Cardiac muscle cell (in vitro differentiated cells and primary cell): Measurements from ENCODE around the gene TNMD. TPM values are rescaled to one million over a fixed set of nuclear protein-coding genes. Genes with fewer than 3 reads are reported as not detected.

Experiments
- DNase-seq, 2 donors: peaks; one replicate each; pipeline versions ENCODE4 v3.0.0 to v3.0.0-alpha.2; 2010 to 2017; ENCODE audit warnings: low read depth in 1 of 2, low spot score in 1 of 2
- H3K27ac ChIP-seq: fragments of 200-600 bp; sonication (generic); 2 replicates; pipeline ENCODE4 v1.5.1; 2016
- H3K27me3 ChIP-seq: fragments of 200-600 bp; sonication (generic); 2 replicates; pipeline ENCODE4 v1.6.0; 2016; ENCODE audit warnings: control low read depth
- H3K36me3 ChIP-seq: fragments of 200-600 bp; sonication (generic); 2 replicates; pipeline ENCODE4 v1.5.1; 2016; ENCODE audit warnings: control low read depth
- H3K4me1 ChIP-seq: fragments of 200-600 bp; sonication (generic); 2 replicates; pipeline ENCODE4 v1.8.1; 2017; ENCODE audit warnings: low read depth, mild to moderate bottlenecking, mixed run types
- H3K4me3 ChIP-seq: fragments of 200-600 bp; sonication (generic); 2 replicates; pipeline ENCODE4 v1.5.1; 2016; ENCODE audit warnings: mild to moderate bottlenecking
- H3K9me3 ChIP-seq: fragments of 200-600 bp; sonication (generic); 2 replicates; pipeline ENCODE4 v1.5.1; 2017; ENCODE audit warnings: low read depth, mild to moderate bottlenecking, control low read depth
- CTCF ChIP-seq: IDR thresholded peaks from 2 replicates; pipeline ENCODE4 v1.5.1; 2012; ENCODE audit warnings: low read depth, mild to moderate bottlenecking, low read length
- polyA plus RNA-seq: library from polyadenylated mRNA; unstranded; fragments of >200 nt; fragmentation: Nextera tagmentation; extraction: Ambion mirVana; gene quantifications from 2 replicates; pipeline ENCODE4 v1.2.1, GENCODE V29; 2016
- total RNA-seq: library from RNA; depleted of rRNA; stranded (reverse); fragments of >200 nt; gene quantifications from 2 replicates; pipeline ENCODE4 v1.2.3, GENCODE V29; 2016

The TNMD gene
- total and polyA plus RNA-seq, 2 experiments from 2014 or later, result 0.57 to 6.9 TPM

- H3K9me3 ChIP-seq, result no peaks in the 10 kb centered on the region
- H3K36me3 ChIP-seq, result peaks cover 8% of the 10 kb centered on the region
- peak overlapping the region; percentile 83 for H3K27ac ChIP-seq
- no peak for DNase-seq
- no peak for TF ChIP-seq CTCF
- no peaks in the 10 kb centered on the region for H3K27me3 ChIP-seq
- peaks cover 4% of the 10 kb centered on the region for H3K4me1 ChIP-seq
- peak overlapping the region; percentile 61 for H3K4me3 ChIP-seq
Observed at GRCh38 chrX:100635989-100636320, 51.2 kb downstream of the TNMD start.

- Histone ChIP-seq H3K27ac (peak within 1 kb of the TSS; percentile 83), H3K9me3 (no peaks in the 10 kb centered on the region)
Observed at GRCh38 chrX:100636321-100636991, 51.7 kb downstream of the TNMD start, which contains the start of gene TSPAN6. TSS of gene TSPAN6 (minus strand) at chrX:100636806. CDS start at chrX:100636694, 112 bp downstream.

GRCh38 chrX:100642290-100642689, 57.6 kb downstream of the TNMD start:
- Histone ChIP-seq H3K27ac (no peak overlapping the region), H3K27me3 (no peaks in the 10 kb centered on the region), H3K4me3 (no peak overlapping the region), H3K4me1 (no peaks in the 10 kb centered on the region), H3K9me3 (no peaks in the 10 kb centered on the region), H3K36me3 (no peaks in the 10 kb centered on the region)
- no peak for DNase-seq
- TF ChIP-seq CTCF, result no peak

More at GRCh38 chrX:100636321-100636991, 51.7 kb downstream of the TNMD start, which contains the start of gene TSPAN6:
- TF ChIP-seq CTCF, result peak; percentile 56
- Histone ChIP-seq H3K4me1 (peaks cover 4% of the 10 kb centered on the region), H3K36me3 (peaks cover 8% of the 10 kb centered on the region), H3K27me3 (no peaks in the 10 kb centered on the region), H3K4me3 (peak within 1 kb of the TSS; percentile 61)
- DNase-seq, result peak; percentile 92

- Histone ChIP-seq H3K4me3 (no peak overlapping the region), H3K27ac (no peak overlapping the region), H3K9me3 (no peaks in the 10 kb centered on the region), H3K4me1 (no peaks in the 10 kb centered on the region), H3K36me3 (no peaks in the 10 kb centered on the region), H3K27me3 (no peaks in the 10 kb centered on the region)
- DNase-seq, result no peak
- no peak for TF ChIP-seq CTCF
Observed at GRCh38 chrX:100643212-100643611, 58.5 kb downstream of the TNMD start.

GRCh38 chrX:100643956-100644860, 59.5 kb downstream of the TNMD start, which contains the start of gene SRPX2:
TSS of gene SRPX2 (plus strand) at chrX:100644199. CDS start at chrX:100646323, 2,124 bp downstream.
- Histone ChIP-seq H3K27ac (no peak within 1 kb of the TSS), H3K4me1 (no peaks in the 10 kb centered on the region), H3K9me3 (no peaks in the 10 kb centered on the region), H3K36me3 (no peaks in the 10 kb centered on the region), H3K27me3 (no peaks in the 10 kb centered on the region), H3K4me3 (no peak within 1 kb of the TSS)
- TF ChIP-seq CTCF, result no peak
- DNase-seq, result peak in 1 of 2 donors; percentile 89
